SK-N-SH treated with all-trans-retinoic acid at 6 μM for 48 hours (cell line): ENCODE results near the gene KRTAP17-1.
"Not testable (repeated sequence)": the region's sequence is repeated elsewhere in the genome, so short reads cannot be mapped to it uniquely, and the experiment has no call there.

Experiments used
- ATAC-seq: fragments of 200-7000 bp; cut with Tn5 transposase; 3 replicates; pipeline ENCODE4 v1.9.1; 2020; ENCODE audit warnings: mild to moderate bottlenecking, moderate library complexity
- ARNTL ChIP-seq: fragments of 450-650 bp; formaldehyde crosslinking; IDR thresholded peaks from 2 replicates; pipeline ENCODE4 v1.5.0; 2020; ENCODE audit warnings: low read depth, mild to moderate bottlenecking, moderate library complexity, borderline replicate concordance
- BACH2 ChIP-seq: fragments of 250-450 bp; sonication (Bioruptor Pico); IDR thresholded peaks from 2 replicates; pipeline ENCODE4 v1.9.0; 2021; ENCODE audit warnings: mild to moderate bottlenecking, borderline replicate concordance
- CREB5 ChIP-seq: fragments of 250-450 bp; sonication (Bioruptor Pico); IDR thresholded peaks from 2 replicates; pipeline ENCODE4 v1.5.1; 2020; ENCODE audit warnings: low read depth, mild to moderate bottlenecking, moderate library complexity
- CSDC2 ChIP-seq: fragments of 250-450 bp; sonication (Bioruptor Pico); IDR thresholded peaks from 2 replicates; pipeline ENCODE4 v1.5.0; 2020; ENCODE audit warnings: mild to moderate bottlenecking, moderate library complexity
- CSRNP3 ChIP-seq: fragments of 250-450 bp; sonication (Bioruptor Pico); IDR thresholded peaks from 2 replicates; pipeline ENCODE4 v1.5.1; 2021; ENCODE audit warnings: mild to moderate bottlenecking, moderate library complexity
- GLIS3 ChIP-seq: fragments of 250-450 bp; sonication (Bioruptor Pico); IDR thresholded peaks from 2 replicates; pipeline ENCODE4 v1.5.0; 2020; ENCODE audit warnings: mild to moderate bottlenecking, moderate library complexity
- OSR1 ChIP-seq: fragments of 250-450 bp; sonication (Bioruptor Pico); IDR thresholded peaks from 2 replicates; pipeline ENCODE4 v1.8.0; 2022; ENCODE audit warnings: moderate library complexity, mild to moderate bottlenecking, inconsistent platforms
- RARB ChIP-seq: fragments of 250-450 bp; sonication (Bioruptor Pico); IDR thresholded peaks from 2 replicates; pipeline ENCODE4 v1.8.0; 2021; ENCODE audit warnings: mild to moderate bottlenecking, moderate library complexity
- SNAI2 ChIP-seq: fragments of 250-450 bp; sonication (Bioruptor Pico); IDR thresholded peaks from 2 replicates; pipeline ENCODE4 v1.5.0; 2020; ENCODE audit warnings: mild to moderate bottlenecking, moderate library complexity
- TOX ChIP-seq: fragments of 250-450 bp; sonication (Bioruptor Pico); IDR thresholded peaks from 2 replicates; pipeline ENCODE4 v1.8.0; 2021; ENCODE audit warnings: mild to moderate bottlenecking, moderate library complexity, borderline replicate concordance
- ZC3H10 ChIP-seq: fragments of 250-450 bp; sonication (Bioruptor Pico); IDR thresholded peaks from 2 replicates; pipeline ENCODE4 v1.5.1; 2021; ENCODE audit warnings: mild to moderate bottlenecking, moderate library complexity
- ZFP3 ChIP-seq: fragments of 250-450 bp; sonication (Bioruptor Pico); IDR thresholded peaks from 2 replicates; pipeline ENCODE4 v1.5.0; 2020; ENCODE audit warnings: mild to moderate bottlenecking, moderate library complexity
- ZFP30 ChIP-seq: fragments of 450-650 bp; formaldehyde crosslinking; IDR thresholded peaks from 2 replicates; pipeline ENCODE4 v1.5.0; 2022; ENCODE audit warnings: mild to moderate bottlenecking, moderate library complexity
- ZNF565 ChIP-seq: fragments of 450-650 bp; formaldehyde crosslinking; conservative IDR thresholded peaks from 2 replicates; pipeline ENCODE4 v1.5.0; 2020; ENCODE audit warnings: low read depth, mild to moderate bottlenecking, moderate library complexity
- ZNF70 ChIP-seq: fragments of 450-650 bp; formaldehyde crosslinking; IDR thresholded peaks from 2 replicates; pipeline ENCODE4 v1.5.0; 2020; ENCODE audit warnings: mild to moderate bottlenecking, moderate library complexity
- TF ChIP-seq, protein P1 (sequence below): fragments of 250-450 bp; sonication (Bioruptor Pico); IDR thresholded peaks from 2 replicates; pipeline ENCODE4 v1.8.0; 2021; ENCODE audit warnings: low read depth, mild to moderate bottlenecking, moderate library complexity, borderline replicate concordance
- TF ChIP-seq, protein P2 (sequence below): fragments of 250-450 bp; sonication (Bioruptor Pico); IDR thresholded peaks from 2 replicates; pipeline ENCODE4 v1.8.0; 2020; ENCODE audit warnings: mild to moderate bottlenecking, moderate library complexity, borderline replicate concordance

The KRTAP17-1 gene

GRCh38 chr17:41287050-41287449 is 28.5 kb downstream of the KRTAP17-1 start:
- ATAC-seq: no peak
- TF ChIP-seq, protein P1, sequence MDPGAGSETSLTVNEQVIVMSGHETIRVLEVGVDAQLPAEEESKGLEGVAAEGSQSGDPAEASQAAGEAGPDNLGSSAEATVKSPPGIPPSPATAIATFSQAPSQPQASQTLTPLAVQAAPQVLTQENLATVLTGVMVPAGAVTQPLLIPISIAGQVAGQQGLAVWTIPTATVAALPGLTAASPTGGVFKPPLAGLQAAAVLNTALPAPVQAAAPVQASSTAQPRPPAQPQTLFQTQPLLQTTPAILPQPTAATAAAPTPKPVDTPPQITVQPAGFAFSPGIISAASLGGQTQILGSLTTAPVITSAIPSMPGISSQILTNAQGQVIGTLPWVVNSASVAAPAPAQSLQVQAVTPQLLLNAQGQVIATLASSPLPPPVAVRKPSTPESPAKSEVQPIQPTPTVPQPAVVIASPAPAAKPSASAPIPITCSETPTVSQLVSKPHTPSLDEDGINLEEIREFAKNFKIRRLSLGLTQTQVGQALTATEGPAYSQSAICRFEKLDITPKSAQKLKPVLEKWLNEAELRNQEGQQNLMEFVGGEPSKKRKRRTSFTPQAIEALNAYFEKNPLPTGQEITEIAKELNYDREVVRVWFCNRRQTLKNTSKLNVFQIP (CRISPR knock-in tag): no peak
- no peak for TF ChIP-seq BACH2
- no peak for TF ChIP-seq ZFP3 (CRISPR knock-in tag)
- no peak for TF ChIP-seq GLIS3
- no peak for TF ChIP-seq CSDC2 (CRISPR knock-in tag)
- TF ChIP-seq ZNF70 (CRISPR knock-in tag): no peak
- TF ChIP-seq SNAI2: no peak

DNA sequence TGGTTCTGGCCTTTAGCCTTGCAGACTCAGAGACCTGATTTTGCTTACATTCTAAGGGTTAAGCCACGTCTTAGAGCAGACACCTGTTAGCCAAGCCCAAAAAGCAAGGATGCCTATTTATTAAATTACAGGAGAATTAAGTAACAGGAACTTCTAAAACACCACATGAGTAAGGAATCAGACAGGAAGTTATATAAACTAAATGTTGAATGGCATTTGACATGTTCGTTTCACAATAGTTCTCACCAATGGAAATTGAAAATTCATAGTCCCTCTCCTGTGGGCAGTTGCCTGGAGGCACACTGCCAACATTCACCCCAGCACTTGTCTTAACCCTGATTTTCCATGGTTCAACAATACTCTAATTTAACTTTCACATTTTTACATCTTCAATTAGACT is 31.0 kb downstream of the KRTAP17-1 start:
- no peak for ATAC-seq
- TF ChIP-seq GLIS3: no peak

GRCh38 chr17:41284043-41284442 is 31.5 kb downstream of the KRTAP17-1 start:
- TF ChIP-seq ZNF565 (CRISPR knock-in tag): no peak
- TF ChIP-seq CSDC2 (CRISPR knock-in tag): no peak
- no peak for ATAC-seq

- no peak for ATAC-seq
- TF ChIP-seq CREB5 (no peak), SNAI2 (no peak), ZFP30 (CRISPR knock-in tag) (no peak)
These were observed 37.1 kb downstream of the KRTAP17-1 start for GRCh38 chr17:41278176-41278955.

- not testable (repeated sequence) for ATAC-seq
These were observed 39.8 kb downstream of the KRTAP17-1 start, which contains the start of gene KRTAP9-7 for GRCh38 chr17:41275648-41276190. Gene KRTAP9-7, plus strand, starts transcription at chr17:41275698. Its CDS starts 0 bp downstream, at chr17:41275698.

DNA sequence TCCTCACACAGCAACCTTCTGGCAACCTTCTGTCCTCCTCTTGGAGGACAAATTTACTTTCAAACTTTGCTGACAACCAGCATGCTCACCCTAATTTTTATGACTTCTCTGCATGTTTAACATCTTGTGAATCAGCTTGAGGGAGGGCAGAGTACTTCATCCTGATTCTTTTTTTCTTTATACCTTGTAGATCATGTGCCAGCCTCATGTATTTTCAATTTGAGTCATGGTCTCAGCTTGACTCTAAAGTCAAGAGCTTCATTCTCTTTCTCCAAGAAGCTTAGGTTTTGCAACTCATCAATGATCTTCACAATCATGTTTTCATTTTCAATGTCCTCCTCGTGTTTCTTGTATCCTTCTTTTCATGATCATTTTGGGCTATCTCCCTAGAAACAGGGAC is 43.7 kb downstream of the KRTAP17-1 start:
- no peak for TF ChIP-seq ZC3H10 (CRISPR knock-in tag)
- no peak for TF ChIP-seq TOX (CRISPR knock-in tag)
- no peak for TF ChIP-seq GLIS3
- TF ChIP-seq CSRNP3: no peak
- ATAC-seq: no peak

- not testable (repeated sequence) for ATAC-seq
These were observed 44.2 kb downstream of the KRTAP17-1 start for GRCh38 chr17:41271323-41271722.

GRCh38 chr17:41267711-41268110 is 47.8 kb downstream of the KRTAP17-1 start:
- no peak for ATAC-seq
- no peak for TF ChIP-seq ZNF70 (CRISPR knock-in tag)
- TF ChIP-seq TOX (CRISPR knock-in tag): no peak
- TF ChIP-seq, protein P1 (CRISPR knock-in tag): no peak
- no peak for TF ChIP-seq ZC3H10 (CRISPR knock-in tag)
- TF ChIP-seq, protein P2, sequence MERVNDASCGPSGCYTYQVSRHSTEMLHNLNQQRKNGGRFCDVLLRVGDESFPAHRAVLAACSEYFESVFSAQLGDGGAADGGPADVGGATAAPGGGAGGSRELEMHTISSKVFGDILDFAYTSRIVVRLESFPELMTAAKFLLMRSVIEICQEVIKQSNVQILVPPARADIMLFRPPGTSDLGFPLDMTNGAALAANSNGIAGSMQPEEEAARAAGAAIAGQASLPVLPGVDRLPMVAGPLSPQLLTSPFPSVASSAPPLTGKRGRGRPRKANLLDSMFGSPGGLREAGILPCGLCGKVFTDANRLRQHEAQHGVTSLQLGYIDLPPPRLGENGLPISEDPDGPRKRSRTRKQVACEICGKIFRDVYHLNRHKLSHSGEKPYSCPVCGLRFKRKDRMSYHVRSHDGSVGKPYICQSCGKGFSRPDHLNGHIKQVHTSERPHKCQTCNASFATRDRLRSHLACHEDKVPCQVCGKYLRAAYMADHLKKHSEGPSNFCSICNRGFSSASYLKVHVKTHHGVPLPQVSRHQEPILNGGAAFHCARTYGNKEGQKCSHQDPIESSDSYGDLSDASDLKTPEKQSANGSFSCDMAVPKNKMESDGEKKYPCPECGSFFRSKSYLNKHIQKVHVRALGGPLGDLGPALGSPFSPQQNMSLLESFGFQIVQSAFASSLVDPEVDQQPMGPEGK (CRISPR knock-in tag): no peak
- no peak for TF ChIP-seq CREB5
- no peak for TF ChIP-seq BACH2
- no peak for TF ChIP-seq ARNTL (CRISPR knock-in tag)
- no peak for TF ChIP-seq CSRNP3
- no peak for TF ChIP-seq CSDC2 (CRISPR knock-in tag)
- no peak for TF ChIP-seq OSR1 (CRISPR knock-in tag)
- no peak for TF ChIP-seq RARB (CRISPR knock-in tag)
